ENCODE data around the gene RPL19.

RPL19 gene

DNA sequence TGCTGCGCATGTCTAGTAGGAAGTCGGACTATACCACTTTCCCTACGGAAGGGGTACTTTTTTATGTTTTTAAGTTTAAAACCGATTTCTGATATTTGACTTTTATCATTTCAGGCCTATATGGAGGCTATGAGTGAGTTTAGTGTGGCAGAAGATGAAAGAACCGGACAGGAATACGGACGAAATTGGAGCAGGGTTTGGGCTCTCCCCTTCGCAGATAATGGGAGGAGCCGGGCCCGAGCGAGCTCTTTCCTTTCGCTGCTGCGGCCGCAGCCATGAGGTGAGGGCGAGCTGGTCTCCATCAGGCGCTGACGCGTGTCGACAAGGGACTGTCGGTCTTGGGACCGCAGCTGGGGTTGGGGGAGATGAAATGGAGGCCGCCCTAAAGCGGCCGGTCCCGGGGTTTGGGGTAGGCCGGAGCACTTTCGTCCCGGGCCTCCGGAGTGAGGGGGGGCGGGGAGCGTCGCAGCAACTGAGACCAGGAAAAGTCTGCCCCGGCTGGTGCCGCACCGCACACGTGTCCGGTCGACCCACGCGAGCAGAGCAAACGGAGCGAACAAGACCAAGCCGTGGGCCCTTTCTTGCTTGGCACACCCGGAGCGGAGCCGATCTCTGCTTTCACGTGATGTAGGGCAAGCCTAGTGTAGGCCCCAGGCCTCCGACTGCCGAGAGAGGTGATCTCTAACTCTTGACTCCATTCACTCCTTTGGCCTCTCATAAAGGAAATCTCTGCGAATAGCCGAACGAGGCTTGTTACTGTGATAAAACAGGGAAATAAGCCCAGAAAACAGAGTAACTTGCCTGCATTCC, at the start of gene RPL19:
Gene RPL19 (plus strand): TSS at position 214 of the 810 bp plus-strand sequence. CDS start 62 bp downstream, at position 276.
- peak within 1 kb of the TSS; percentile 89 for H3K27ac ChIP-seq
- TF ChIP-seq, protein P1, sequence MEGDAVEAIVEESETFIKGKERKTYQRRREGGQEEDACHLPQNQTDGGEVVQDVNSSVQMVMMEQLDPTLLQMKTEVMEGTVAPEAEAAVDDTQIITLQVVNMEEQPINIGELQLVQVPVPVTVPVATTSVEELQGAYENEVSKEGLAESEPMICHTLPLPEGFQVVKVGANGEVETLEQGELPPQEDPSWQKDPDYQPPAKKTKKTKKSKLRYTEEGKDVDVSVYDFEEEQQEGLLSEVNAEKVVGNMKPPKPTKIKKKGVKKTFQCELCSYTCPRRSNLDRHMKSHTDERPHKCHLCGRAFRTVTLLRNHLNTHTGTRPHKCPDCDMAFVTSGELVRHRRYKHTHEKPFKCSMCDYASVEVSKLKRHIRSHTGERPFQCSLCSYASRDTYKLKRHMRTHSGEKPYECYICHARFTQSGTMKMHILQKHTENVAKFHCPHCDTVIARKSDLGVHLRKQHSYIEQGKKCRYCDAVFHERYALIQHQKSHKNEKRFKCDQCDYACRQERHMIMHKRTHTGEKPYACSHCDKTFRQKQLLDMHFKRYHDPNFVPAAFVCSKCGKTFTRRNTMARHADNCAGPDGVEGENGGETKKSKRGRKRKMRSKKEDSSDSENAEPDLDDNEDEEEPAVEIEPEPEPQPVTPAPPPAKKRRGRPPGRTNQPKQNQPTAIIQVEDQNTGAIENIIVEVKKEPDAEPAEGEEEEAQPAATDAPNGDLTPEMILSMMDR (conservative IDR thresholded peaks at IDR 0.05): no peak
- peak; percentile 95 for TF ChIP-seq ZFX (IDR thresholded peaks at IDR 0.05)

DNA sequence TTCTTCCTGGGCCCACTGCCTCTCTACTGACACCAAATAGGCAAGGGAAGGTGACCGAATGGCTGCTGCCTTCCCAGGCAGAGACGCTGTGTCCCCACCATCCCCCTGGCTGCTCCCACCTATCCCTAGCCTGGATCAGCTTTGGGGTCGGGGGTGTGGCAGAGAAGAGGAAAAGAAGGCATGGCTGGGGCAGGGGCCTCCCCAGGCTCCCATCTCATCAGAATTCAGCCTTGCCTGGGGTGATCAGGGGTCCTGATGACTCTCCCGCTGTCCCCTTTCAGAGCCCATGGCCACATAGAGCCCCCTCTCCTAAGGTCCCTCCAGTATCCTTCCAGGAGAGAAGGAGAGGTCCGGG, 49.3 kb upstream of the RPL19 start:
- TF ChIP-seq, protein P1 (conservative IDR thresholded peaks at IDR 0.05): no peak
- no peak for TF ChIP-seq ZFX (IDR thresholded peaks at IDR 0.05)

DNA sequence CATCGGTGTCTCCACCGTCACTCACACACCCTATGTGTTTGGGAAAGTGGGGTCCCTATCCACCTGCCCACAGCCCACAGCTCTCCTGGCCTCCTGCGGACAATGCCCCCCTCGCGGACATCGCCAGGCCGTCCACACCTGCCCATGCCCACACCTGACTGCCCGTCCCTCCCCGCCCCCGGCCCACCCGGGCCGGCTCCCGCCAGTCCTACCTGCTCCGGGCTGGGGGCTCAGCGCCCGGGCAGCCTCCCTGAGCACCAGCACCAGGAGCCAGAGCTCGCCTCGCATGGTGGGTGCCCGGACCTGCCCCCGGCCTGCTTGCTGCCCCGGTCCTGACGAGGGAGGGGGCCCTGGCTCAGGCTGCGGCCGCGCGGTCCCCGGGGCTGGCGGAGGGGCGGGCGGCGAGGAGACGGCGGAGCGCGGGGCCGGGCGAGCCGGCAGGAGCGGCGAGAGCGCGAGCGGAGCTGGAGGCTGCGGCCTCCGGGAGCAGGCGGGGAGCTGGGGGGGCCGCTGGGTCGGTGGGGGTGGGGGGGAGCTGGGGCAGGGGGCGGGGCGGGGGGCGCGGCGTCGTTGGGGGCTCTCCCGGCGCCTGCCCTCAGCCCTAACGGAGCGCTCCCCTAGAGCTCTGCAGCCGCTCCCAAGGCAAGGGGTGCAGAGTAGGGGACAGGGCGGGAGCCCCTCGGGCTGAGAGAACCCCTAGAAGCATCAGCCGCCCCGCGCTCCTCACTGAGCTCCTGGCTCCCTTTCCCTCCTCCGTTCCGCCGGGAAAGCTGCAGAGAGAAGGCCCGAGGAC, 48.7 kb upstream of the RPL19 start, which contains the start of gene PLXDC1:
Gene PLXDC1 (minus strand): TSS at position 488 of the 793 bp plus-strand sequence. CDS start 200 bp downstream, at position 288.
- H3K27ac ChIP-seq: no peak within 1 kb of the TSS; the same call in 1 of the 2 replicates
- no peak for TF ChIP-seq ZFX (IDR thresholded peaks at IDR 0.05)
- TF ChIP-seq, protein P1 (conservative IDR thresholded peaks at IDR 0.05): no peak

More for the DNA sequence above, 49.3 kb upstream of the RPL19 start:
- no peak overlapping the region for H3K27ac ChIP-seq

DNA sequence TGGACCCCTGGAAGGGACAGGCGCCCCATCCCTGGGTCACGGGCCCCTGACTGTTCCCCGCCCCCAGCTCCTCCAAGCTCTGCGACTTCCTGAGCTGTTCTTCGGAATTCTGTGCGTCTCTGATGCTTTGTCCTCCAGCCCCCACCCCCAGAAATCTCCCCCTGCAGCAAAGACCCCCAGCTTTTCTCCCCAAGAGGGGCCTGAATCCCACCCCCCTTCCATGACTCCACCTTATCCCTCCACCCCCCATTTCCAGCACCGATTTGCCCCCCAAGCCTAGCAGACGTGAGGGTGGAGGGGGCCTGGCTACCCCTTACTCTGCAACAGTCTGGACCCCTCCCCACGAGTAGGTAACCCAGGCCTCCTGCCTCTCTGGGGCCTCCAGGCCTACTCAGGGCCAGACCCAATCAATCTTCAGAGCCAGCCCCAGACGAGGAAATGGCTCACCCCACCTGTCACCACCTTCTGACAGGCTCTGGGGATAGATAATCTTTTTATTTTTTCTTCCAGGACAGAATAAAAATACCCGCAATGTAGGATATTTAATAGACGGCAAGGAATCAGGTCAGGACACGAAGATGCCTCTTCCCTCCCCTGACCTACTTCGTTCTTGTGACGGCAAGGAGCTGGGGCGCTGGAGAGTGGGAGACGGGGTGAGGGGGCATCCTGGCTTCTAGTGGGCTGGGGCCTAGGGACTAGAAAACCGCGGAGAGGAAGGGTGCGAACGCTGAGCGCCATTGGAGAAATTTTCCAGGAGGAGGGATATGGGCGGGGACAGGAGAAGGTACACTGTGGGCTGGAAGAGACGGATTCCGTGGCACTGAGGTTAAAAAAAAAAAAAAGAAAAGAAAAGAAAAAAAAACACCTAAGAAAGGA, 47.9 kb upstream of the RPL19 start:
- no peak for TF ChIP-seq ZFX (IDR thresholded peaks at IDR 0.05)
- H3K27ac ChIP-seq: no peak overlapping the region; the same call in 1 of the 2 replicates

DNA sequence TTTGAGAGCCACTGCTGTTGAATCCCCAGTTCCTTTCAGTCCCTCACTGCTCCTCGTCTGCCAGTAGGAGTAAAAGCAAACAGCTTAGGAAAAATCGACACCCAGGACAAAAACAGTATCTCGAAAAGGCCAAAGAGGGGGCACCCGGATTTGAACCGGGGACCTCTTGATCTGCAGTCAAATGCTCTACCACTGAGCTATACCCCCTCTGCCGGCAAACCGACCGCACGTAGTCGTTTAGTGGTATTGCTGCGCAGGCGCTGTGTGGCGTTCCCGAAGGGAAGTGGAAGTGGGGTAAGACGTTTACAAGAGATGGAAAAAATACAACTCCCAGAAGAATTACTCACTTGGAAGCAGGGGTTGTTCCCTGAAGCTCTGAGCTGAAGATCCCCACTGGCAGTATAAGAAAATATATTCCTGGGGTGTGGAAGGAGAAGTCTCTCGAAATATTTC, 46.5 kb upstream of the RPL19 start:
- TF ChIP-seq ZFX (IDR thresholded peaks at IDR 0.05): no peak
- TF ChIP-seq, protein P1 (conservative IDR thresholded peaks at IDR 0.05): no peak

DNA sequence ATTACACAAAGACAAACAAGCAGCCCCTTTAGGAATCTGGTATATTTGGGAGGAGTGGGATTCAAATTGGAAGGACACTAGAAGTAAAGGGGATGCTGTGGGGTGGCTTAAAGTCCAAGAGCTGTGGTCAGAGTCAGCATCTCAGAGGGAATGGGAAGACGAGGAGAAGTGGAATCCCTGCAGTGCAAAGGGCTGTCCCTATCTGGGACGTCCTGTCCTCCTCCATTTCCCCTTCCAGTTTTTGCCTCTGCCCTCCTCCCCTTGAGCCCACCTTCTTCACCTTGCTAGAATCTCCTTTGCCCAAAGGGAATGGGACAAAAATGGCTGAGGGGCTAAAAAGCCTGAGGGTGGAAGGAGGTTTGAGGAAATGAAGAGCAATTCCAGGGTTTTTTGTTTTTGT, 44.4 kb upstream of the RPL19 start:
- TF ChIP-seq ZFX (IDR thresholded peaks at IDR 0.05): no peak
- no peak overlapping the region for H3K27ac ChIP-seq

More for the DNA sequence above, 46.5 kb upstream of the RPL19 start:
- peak overlapping the region; percentile 67 for H3K27ac ChIP-seq

DNA sequence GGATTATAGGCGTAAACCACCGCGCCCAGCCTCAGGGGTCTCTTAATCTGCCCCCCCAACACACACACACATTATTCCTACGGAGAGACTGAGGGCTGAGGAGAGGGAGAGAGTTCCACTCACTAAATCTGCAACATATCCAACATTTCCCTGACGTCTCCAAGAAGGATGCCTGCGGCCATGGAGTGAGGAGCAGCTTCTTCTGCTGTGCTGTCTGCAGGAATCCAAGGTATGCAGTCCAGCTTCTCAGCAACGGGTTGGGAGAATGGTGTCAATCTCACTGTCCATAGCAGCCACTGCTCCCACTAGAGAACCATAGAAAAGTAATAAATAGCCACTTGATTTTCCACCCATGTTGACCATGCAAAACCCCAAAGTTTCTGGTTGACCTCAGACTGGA, 43.6 kb upstream of the RPL19 start:
- no peak overlapping the region for H3K27ac ChIP-seq
- no peak for TF ChIP-seq ZFX (IDR thresholded peaks at IDR 0.05)
- TF ChIP-seq, protein P1 (conservative IDR thresholded peaks at IDR 0.05): no peak
